Measurements from ENCODE around the gene HIPK2. TPM values are rescaled to one million over a fixed set of nuclear protein-coding genes. Genes with fewer than 3 reads are reported as not detected.
A peak's percentile ranks its signal among the peaks of the same experiment; 100 is the strongest.

Gene HIPK2
- total RNA-seq, 2 donors from 2014 or later = 49.4 to 68.5 TPM

DNA sequence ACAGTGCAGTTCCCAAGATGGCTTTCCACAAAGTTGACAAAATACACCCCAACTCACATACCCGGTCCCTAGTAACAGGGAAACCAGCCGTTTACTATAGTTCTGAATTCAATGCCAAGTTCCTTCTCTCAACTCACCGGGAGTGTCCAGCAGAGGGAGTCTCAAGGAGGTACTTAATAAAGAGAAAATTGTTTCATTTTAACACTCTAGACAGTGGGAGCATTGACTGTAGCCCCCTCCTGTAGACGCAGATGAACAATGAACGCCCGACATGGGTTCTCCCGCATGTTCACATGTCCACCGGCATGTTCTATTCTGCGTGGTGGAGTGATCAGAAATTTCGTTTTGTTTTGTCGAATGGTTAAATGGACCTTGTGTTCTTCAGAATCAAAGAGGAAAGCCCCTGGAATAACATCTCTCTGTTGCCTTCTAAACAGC is 1.9 kb downstream of the HIPK2 start:
- ATAC-seq (ENCODE audit: insufficient number of reproducible peaks, low FRiP score, low read depth) = no peak
- peaks cover 21 to 56% of the 10 kb centered on the region in 2 donors for H3K4me1 ChIP-seq (ENCODE audit: control insufficient read depth in 1 of 2, low read depth in 2 of 2)
- peak; percentile 47 for DNase-seq (ENCODE audit: low spot score)
- H3K9me3 ChIP-seq = no peaks in the 10 kb centered on the region
- peak overlapping the region; percentile 85 to 91 for H3K27ac ChIP-seq
- TF ChIP-seq, protein P1, sequence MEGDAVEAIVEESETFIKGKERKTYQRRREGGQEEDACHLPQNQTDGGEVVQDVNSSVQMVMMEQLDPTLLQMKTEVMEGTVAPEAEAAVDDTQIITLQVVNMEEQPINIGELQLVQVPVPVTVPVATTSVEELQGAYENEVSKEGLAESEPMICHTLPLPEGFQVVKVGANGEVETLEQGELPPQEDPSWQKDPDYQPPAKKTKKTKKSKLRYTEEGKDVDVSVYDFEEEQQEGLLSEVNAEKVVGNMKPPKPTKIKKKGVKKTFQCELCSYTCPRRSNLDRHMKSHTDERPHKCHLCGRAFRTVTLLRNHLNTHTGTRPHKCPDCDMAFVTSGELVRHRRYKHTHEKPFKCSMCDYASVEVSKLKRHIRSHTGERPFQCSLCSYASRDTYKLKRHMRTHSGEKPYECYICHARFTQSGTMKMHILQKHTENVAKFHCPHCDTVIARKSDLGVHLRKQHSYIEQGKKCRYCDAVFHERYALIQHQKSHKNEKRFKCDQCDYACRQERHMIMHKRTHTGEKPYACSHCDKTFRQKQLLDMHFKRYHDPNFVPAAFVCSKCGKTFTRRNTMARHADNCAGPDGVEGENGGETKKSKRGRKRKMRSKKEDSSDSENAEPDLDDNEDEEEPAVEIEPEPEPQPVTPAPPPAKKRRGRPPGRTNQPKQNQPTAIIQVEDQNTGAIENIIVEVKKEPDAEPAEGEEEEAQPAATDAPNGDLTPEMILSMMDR (IDR thresholded peaks at IDR 0.05) = peak; percentile 71
- H3K4me3 ChIP-seq = peak overlapping the region; percentile 75
- H3K36me3 ChIP-seq = no peaks in the 10 kb centered on the region
- no peaks in the 10 kb centered on the region for H3K27me3 ChIP-seq (replicated peaks; ENCODE audit: insufficient read depth)

DNA sequence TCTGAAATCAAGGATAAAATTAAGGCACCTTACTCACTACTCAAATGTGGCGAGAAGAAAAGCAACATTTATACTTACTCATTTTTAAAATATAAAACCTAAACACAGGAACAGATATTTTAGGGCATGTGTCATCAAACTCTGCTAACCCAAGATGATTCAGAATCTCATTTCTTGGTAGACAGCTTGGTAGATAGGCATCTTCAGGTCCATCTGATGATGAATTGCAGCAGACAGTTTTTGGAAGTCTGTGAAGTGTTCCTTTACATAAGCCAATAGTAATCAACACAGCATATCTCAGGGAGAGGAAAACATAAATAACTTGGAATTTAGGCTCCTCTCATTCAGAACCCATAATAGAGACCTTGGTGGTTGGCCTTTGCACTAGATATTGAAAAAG is 3.4 kb downstream of the HIPK2 start:
- H3K4me1 ChIP-seq (ENCODE audit: control insufficient read depth in 1 of 2, low read depth in 2 of 2) = peaks cover 21 to 53% of the 10 kb centered on the region in 2 donors
- peak overlapping the region; percentile 75 for H3K4me3 ChIP-seq
- TF ChIP-seq, protein P1 (IDR thresholded peaks at IDR 0.05) = no peak
- no peaks in the 10 kb centered on the region for H3K36me3 ChIP-seq
- no peaks in the 10 kb centered on the region for H3K9me3 ChIP-seq
- DNase-seq (ENCODE audit: low spot score) = no peak
- no peak for ATAC-seq (ENCODE audit: insufficient number of reproducible peaks, low FRiP score, low read depth)
- H3K27me3 ChIP-seq (replicated peaks; ENCODE audit: insufficient read depth) = no peaks in the 10 kb centered on the region
- peak overlapping the region in 1 of 2 donors; percentile 85 for H3K27ac ChIP-seq

DNA sequence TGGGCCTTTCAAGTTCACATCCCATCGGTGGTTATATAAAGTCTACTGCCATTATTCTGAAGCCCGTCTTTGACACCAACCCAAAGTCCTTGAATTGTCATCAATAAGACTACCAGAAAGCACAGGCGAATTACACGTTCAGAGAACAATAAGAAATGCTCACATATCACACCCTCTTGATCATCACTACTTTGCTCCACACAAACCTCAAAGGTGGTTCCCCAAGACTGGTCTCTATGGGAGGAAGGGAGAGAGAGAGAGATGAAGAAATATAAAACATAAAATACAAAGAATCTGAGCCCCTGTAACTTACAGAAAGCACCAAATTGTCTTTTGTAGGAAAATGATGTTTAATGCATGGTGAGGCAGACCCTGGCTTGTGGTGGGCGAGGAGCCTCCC is 4.4 kb downstream of the HIPK2 start:
- Histone ChIP-seq H3K27me3 (replicated peaks; ENCODE audit: insufficient read depth) (no peaks in the 10 kb centered on the region), H3K27ac (no peak overlapping the region), H3K4me1 (ENCODE audit: control insufficient read depth in 1 of 2, low read depth in 2 of 2) (peaks cover 21 to 44% of the 10 kb centered on the region in 2 donors), H3K4me3 (no peak overlapping the region), H3K9me3 (no peaks in the 10 kb centered on the region), H3K36me3 (no peaks in the 10 kb centered on the region)
- TF ChIP-seq, protein P1 (IDR thresholded peaks at IDR 0.05) = no peak
- DNase-seq (ENCODE audit: low spot score) (no peak), ATAC-seq (ENCODE audit: insufficient number of reproducible peaks, low FRiP score, low read depth) (no peak)

DNA sequence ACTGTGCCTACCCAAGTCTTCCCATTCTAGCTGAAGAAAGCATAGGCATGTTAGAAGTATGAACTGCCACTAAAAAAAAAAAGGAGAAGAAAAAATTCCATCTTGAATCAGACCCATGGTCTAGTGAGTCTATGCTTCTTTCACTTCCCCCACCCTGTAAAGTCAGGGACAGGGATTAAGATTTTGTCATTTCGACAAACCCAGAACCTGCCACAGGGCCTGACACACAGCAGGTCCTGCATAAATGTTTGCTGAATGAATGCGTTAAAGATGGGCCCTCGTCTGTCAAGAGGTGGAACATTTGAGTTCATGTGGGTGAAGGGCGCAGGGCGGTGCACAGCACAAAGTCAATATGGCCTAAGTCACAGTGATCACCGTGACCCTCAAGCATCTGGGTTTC is 4.9 kb downstream of the HIPK2 start:
- ATAC-seq (ENCODE audit: insufficient number of reproducible peaks, low FRiP score, low read depth) (no peak), DNase-seq (ENCODE audit: low spot score) (no peak)
- Histone ChIP-seq H3K27me3 (replicated peaks; ENCODE audit: insufficient read depth) (no peaks in the 10 kb centered on the region), H3K4me1 (ENCODE audit: control insufficient read depth in 1 of 2, low read depth in 2 of 2) (peaks cover 21 to 46% of the 10 kb centered on the region in 2 donors), H3K4me3 (no peak overlapping the region), H3K9me3 (no peaks in the 10 kb centered on the region), H3K27ac (no peak overlapping the region), H3K36me3 (no peaks in the 10 kb centered on the region)
- TF ChIP-seq, protein P1 (IDR thresholded peaks at IDR 0.05) = no peak

DNA sequence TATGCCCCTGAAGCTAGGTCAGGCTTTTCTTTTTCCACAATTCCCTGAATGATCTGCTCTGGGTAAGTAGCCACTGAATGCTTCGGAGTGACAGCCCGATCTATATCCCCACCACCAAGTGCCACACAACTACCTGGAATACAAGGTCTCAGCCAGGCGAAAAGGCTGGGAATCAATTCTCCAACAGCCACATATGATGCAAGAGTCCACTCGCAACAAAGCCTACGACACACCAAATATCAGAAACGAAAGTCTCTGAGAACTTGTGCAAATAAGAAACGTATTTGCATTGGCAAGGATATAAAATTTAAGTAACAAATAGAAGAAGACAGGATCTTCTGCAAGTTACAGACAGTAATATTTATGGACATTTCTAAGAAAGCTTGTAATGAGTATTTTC is 5.7 kb downstream of the HIPK2 start:
- TF ChIP-seq, protein P1 (IDR thresholded peaks at IDR 0.05) = no peak
- no peak for ATAC-seq (ENCODE audit: insufficient number of reproducible peaks, low FRiP score, low read depth)
- H3K27ac ChIP-seq = no peak overlapping the region
- H3K4me1 ChIP-seq (ENCODE audit: control insufficient read depth in 1 of 2, low read depth in 2 of 2) = peaks cover 21 to 54% of the 10 kb centered on the region in 2 donors
- no peaks in the 10 kb centered on the region for H3K27me3 ChIP-seq (replicated peaks; ENCODE audit: insufficient read depth)
- DNase-seq (ENCODE audit: low spot score) = no peak
- H3K4me3 ChIP-seq = no peak overlapping the region
- no peaks in the 10 kb centered on the region for H3K9me3 ChIP-seq
- no peaks in the 10 kb centered on the region for H3K36me3 ChIP-seq
